H9 (cell line): ENCODE measurements around the gene LRRC26. TPM values are rescaled to one million over a fixed set of nuclear protein-coding genes. Genes with fewer than 3 reads are reported as not detected.

Experiments used
- DNase-seq: peaks from one replicate; pipeline ENCODE4 v3.0.0-alpha.2; 2017
- H2AFZ ChIP-seq: one replicate; pipeline ENCODE4 v1.6.1; 2013; ENCODE audit warnings: mild to moderate bottlenecking, low read length, control low read depth, moderate library complexity
- H2AK5ac ChIP-seq: 2 replicates; pipeline ENCODE4 v1.6.1; 2013; ENCODE audit warnings: low read length, control low read depth, mixed read lengths; ENCODE audit not compliant: insufficient read length
- H2BK120ac ChIP-seq: one replicate; pipeline ENCODE4 v1.6.1; 2013; ENCODE audit warnings: low read depth, mild to moderate bottlenecking, low read length, control low read depth, inconsistent platforms; ENCODE audit not compliant: poor library complexity, severe bottlenecking
- H2BK12ac ChIP-seq: 2 replicates; pipeline ENCODE4 v1.6.1; 2013; ENCODE audit warnings: low read length, control low read depth, mixed read lengths, low read depth; ENCODE audit not compliant: insufficient read length
- H2BK15ac ChIP-seq: 2 replicates; pipeline ENCODE4 v1.6.1; 2013; ENCODE audit warnings: low read depth, low read length, control low read depth
- H2BK20ac ChIP-seq: one replicate; pipeline ENCODE4 v1.6.1; 2013; ENCODE audit warnings: low read depth, mild to moderate bottlenecking, low read length, control low read depth, inconsistent platforms; ENCODE audit not compliant: poor library complexity, severe bottlenecking
- H2BK5ac ChIP-seq: 2 replicates; pipeline ENCODE4 v1.6.1; 2013; ENCODE audit warnings: low read length, control low read depth, mixed read lengths; ENCODE audit not compliant: insufficient read length
- H3K14ac ChIP-seq: 2 replicates; pipeline ENCODE4 v1.6.1; 2013; ENCODE audit warnings: low read length, control low read depth; ENCODE audit not compliant: insufficient read depth
- H3K18ac ChIP-seq: 2 replicates; pipeline ENCODE4 v1.6.1; 2013; ENCODE audit warnings: low read depth, mild to moderate bottlenecking, mixed read lengths, low read length, control low read depth; ENCODE audit not compliant: insufficient read length
- H3K23ac ChIP-seq: 2 replicates; pipeline ENCODE4 v1.6.1; 2013; ENCODE audit warnings: low read length, control low read depth, mixed read lengths, low read depth; ENCODE audit not compliant: insufficient read length
- H3K23me2 ChIP-seq: 2 replicates; pipeline ENCODE4 v1.6.1; 2013; ENCODE audit warnings: low read depth, mild to moderate bottlenecking, mixed read lengths, low read length, control low read depth; ENCODE audit not compliant: insufficient read length, poor library complexity, severe bottlenecking
- H3K27ac ChIP-seq: 2 replicates; pipeline ENCODE4 v1.5.1; 2013; ENCODE audit warnings: low read length, control low read depth, mixed read lengths, low read depth; ENCODE audit not compliant: insufficient read length
- H3K27me3 ChIP-seq: 2 replicates; pipeline ENCODE4 v1.6.1; 2013; ENCODE audit warnings: low read length, control low read depth, inconsistent platforms; ENCODE audit not compliant: insufficient read depth
- H3K4ac ChIP-seq: 2 replicates; pipeline ENCODE4 v1.6.1; 2013; ENCODE audit warnings: low read depth, mild to moderate bottlenecking, control low read depth, inconsistent platforms, low read length, moderate library complexity
- H3K4me1 ChIP-seq: 2 replicates; pipeline ENCODE4 v1.6.1; 2013; ENCODE audit warnings: low read length, control low read depth, inconsistent platforms; ENCODE audit not compliant: insufficient read depth
- H3K4me2 ChIP-seq: 2 replicates; pipeline ENCODE4 v1.6.1; 2013; ENCODE audit warnings: low read length, control low read depth, mixed read lengths; ENCODE audit not compliant: insufficient read length, insufficient read depth
- H3K56ac ChIP-seq: 2 replicates; pipeline ENCODE4 v1.6.1; 2013; ENCODE audit warnings: low read depth, mild to moderate bottlenecking, mixed read lengths, low read length, control low read depth; ENCODE audit not compliant: insufficient read length
- H3K79me1 ChIP-seq: 2 replicates; pipeline ENCODE4 v1.6.1; 2013; ENCODE audit warnings: low read depth, mild to moderate bottlenecking, moderate library complexity, low read length, control low read depth, inconsistent platforms; ENCODE audit not compliant: insufficient read depth, poor library complexity, severe bottlenecking
- H3K79me2 ChIP-seq: 2 replicates; pipeline ENCODE4 v1.6.1; 2013; ENCODE audit warnings: low read length, control low read depth, inconsistent platforms; ENCODE audit not compliant: insufficient read depth
- H3K9ac ChIP-seq: 2 replicates; pipeline ENCODE4 v1.6.1; 2013; ENCODE audit warnings: low read length, control low read depth, mixed read lengths; ENCODE audit not compliant: insufficient read length; ENCODE audit errors: extremely low read depth
- H3K9me3 ChIP-seq: one replicate; pipeline ENCODE4 v1.6.1; 2013; ENCODE audit warnings: low read depth, low read length, inconsistent platforms; ENCODE audit not compliant: control insufficient read depth
- H3T11ph ChIP-seq: one replicate; pipeline ENCODE4 v1.6.1; 2013; ENCODE audit warnings: mild to moderate bottlenecking, low read length, control low read depth, inconsistent platforms
- H4K20me1 ChIP-seq: one replicate; pipeline ENCODE4 v1.6.1; 2013; ENCODE audit not compliant: control insufficient read depth, insufficient read length, insufficient read depth
- H4K5ac ChIP-seq: 2 replicates; pipeline ENCODE4 v1.6.1; 2013; ENCODE audit warnings: low read depth, mild to moderate bottlenecking, mixed read lengths, low read length, control low read depth; ENCODE audit not compliant: insufficient read length
- H4K8ac ChIP-seq: replicated peaks from 2 replicates; pipeline ENCODE4 v1.6.1; 2013; ENCODE audit warnings: low read length, control low read depth, mixed read lengths, low read depth; ENCODE audit not compliant: insufficient read length
- H4K91ac ChIP-seq: 2 replicates; pipeline ENCODE4 v1.6.1; 2013; ENCODE audit warnings: low read depth, mild to moderate bottlenecking, moderate library complexity, mixed read lengths, low read length, control low read depth; ENCODE audit not compliant: insufficient read length
- H3K27ac Mint-ChIP-seq, 3 experiments: 2 replicates in 2 of 3; 3 replicates in 1 of 3; pipeline ENCODE4 v1.8.0; 2020 to 2021; ENCODE audit warnings: mixed read lengths in 3 of 3, mild to moderate bottlenecking in 1 of 3, moderate library complexity in 1 of 3
- H3K27me3 Mint-ChIP-seq: 2 replicates; pipeline ENCODE4 v1.8.0; 2021; ENCODE audit warnings: low read depth, mild to moderate bottlenecking, moderate library complexity, mixed read lengths
- H3K36me3 Mint-ChIP-seq, 3 experiments: 2 replicates in 2 of 3; 3 replicates in 1 of 3; pipeline ENCODE4 v1.8.0; 2020 to 2021; ENCODE audit warnings: low read depth in 3 of 3, mixed read lengths in 3 of 3; ENCODE audit not compliant: insufficient read depth in 1 of 3
- H3K4me1 Mint-ChIP-seq, 2 experiments: 2 replicates each; pipeline ENCODE4 v1.8.0; 2020; ENCODE audit warnings: mixed read lengths in 2 of 2
- H3K4me3 Mint-ChIP-seq, 2 experiments: 2 replicates in 1 of 2; 3 replicates in 1 of 2; pipeline ENCODE4 v1.8.0; 2020 to 2021; ENCODE audit warnings: mild to moderate bottlenecking in 2 of 2, mixed read lengths in 2 of 2, moderate library complexity in 1 of 2
- H3K9me3 Mint-ChIP-seq, 2 experiments: 2 replicates in 1 of 2; 3 replicates in 1 of 2; pipeline ENCODE4 v1.8.0; 2020; ENCODE audit warnings: mild to moderate bottlenecking in 2 of 2, mixed read lengths in 2 of 2, moderate library complexity in 1 of 2
- WGBS: extraction: QIAGEN DNeasy Blood & Tissue Kit; methylation state at CpG from one replicate; pipeline ENCODE4 v1.1.7; 2013; ENCODE audit warnings: missing lambda C conversion rate, low lambda C conversion rate, mixed read lengths; ENCODE audit not compliant: insufficient read length; ENCODE audit errors: extremely low coverage; 5-methylcytosine and 5-hydroxymethylcytosine counted together
- total RNA-seq: library from RNA; stranded (reverse); gene quantifications from 2 replicates; pipeline ENCODE4 v1.2.1, GENCODE V29; 2021
- TF ChIP-seq, protein P1 (sequence below): fragments of 200-600 bp; sonication (generic); conservative IDR thresholded peaks from 3 replicates; pipeline ENCODE4 v1.8.0; 2021; ENCODE audit warnings: antibody characterized with exemption, mild to moderate bottlenecking

LRRC26 gene
- total RNA-seq, 1 experiment from 2014 or later = 0.96 TPM

DNA sequence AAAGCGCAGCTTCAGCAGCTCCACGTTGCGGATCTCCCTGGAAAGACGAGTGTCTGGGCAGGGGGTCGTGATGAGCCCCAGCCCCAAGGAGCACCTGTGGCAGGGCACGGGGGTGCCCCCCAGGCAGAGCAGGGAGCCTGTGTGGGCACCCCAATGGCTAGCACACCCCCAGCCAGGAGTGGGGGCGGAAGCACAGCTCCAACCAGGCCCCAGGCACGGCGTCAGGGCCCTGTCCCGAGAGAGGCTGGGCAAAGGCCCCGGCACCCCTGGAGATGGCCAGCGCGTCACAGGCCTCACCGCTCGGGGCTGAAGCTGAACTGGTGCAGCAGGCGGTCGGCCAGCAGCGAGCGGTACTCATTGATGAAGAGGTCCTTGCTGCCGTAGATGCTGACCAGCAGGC lies 10.6 kb upstream of the LRRC26 start:
- Histone ChIP-seq H2BK5ac (no peak overlapping the region), H2BK20ac (no peak overlapping the region), H3K9ac (no peak overlapping the region), H3K23ac (no peak overlapping the region), H3T11ph (no peak overlapping the region), H3K27me3 (no peaks in the 10 kb centered on the region), H4K91ac (no peak overlapping the region), H3K9me3 (no peaks in the 10 kb centered on the region), H2AK5ac (no peak overlapping the region), H3K4ac (no peak overlapping the region), H2BK12ac (no peak overlapping the region), H3K56ac (no peak overlapping the region), H3K4me1 (no peaks in the 10 kb centered on the region), H4K20me1 (peaks cover 2% of the 10 kb centered on the region), H3K4me2 (no peak overlapping the region), H3K23me2 (no peaks in the 10 kb centered on the region), H2BK120ac (no peak overlapping the region), H3K79me2 (no peaks in the 10 kb centered on the region), H4K5ac (no peak overlapping the region), H3K79me1 (no peaks in the 10 kb centered on the region), H3K14ac (no peak overlapping the region), H2AFZ (no peak overlapping the region), H4K8ac (no peak overlapping the region), H3K18ac (no peak overlapping the region), H3K27ac (no peak overlapping the region), H2BK15ac (no peak overlapping the region)
- H3K36me3 Mint-ChIP-seq = peaks cover 5 to 42% (median 36%) of the 10 kb centered on the region in 3 experiments; a peak in 6 of 7 replicates
- H3K27ac Mint-ChIP-seq = no peak overlapping the region
- H3K27me3 Mint-ChIP-seq = peaks cover 11% of the 10 kb centered on the region
- TF ChIP-seq, protein P1, sequence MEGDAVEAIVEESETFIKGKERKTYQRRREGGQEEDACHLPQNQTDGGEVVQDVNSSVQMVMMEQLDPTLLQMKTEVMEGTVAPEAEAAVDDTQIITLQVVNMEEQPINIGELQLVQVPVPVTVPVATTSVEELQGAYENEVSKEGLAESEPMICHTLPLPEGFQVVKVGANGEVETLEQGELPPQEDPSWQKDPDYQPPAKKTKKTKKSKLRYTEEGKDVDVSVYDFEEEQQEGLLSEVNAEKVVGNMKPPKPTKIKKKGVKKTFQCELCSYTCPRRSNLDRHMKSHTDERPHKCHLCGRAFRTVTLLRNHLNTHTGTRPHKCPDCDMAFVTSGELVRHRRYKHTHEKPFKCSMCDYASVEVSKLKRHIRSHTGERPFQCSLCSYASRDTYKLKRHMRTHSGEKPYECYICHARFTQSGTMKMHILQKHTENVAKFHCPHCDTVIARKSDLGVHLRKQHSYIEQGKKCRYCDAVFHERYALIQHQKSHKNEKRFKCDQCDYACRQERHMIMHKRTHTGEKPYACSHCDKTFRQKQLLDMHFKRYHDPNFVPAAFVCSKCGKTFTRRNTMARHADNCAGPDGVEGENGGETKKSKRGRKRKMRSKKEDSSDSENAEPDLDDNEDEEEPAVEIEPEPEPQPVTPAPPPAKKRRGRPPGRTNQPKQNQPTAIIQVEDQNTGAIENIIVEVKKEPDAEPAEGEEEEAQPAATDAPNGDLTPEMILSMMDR = no peak
- no peaks in the 10 kb centered on the region for H3K9me3 Mint-ChIP-seq
- no CpG with 5 or more reads among the region's 20 CpGs for WGBS
- no peak overlapping the region for H3K4me3 Mint-ChIP-seq
- no peak for DNase-seq
- peaks cover 0 to 5% of the 10 kb centered on the region in 2 experiments; a peak in 2 of 4 replicates for H3K4me1 Mint-ChIP-seq
